Hematopoietic multipotent progenitor cell treated with erythropoietin and hydrocortisone succinate and interleukin-3 and kit ligand, for 6 days (in vitro differentiated cells): ENCODE data around the gene POLR2F.

Experiments
- DNase-seq: peaks from one replicate; pipeline ENCODE4 v3.0.0-alpha.2; 2015

The POLR2F gene

DNA sequence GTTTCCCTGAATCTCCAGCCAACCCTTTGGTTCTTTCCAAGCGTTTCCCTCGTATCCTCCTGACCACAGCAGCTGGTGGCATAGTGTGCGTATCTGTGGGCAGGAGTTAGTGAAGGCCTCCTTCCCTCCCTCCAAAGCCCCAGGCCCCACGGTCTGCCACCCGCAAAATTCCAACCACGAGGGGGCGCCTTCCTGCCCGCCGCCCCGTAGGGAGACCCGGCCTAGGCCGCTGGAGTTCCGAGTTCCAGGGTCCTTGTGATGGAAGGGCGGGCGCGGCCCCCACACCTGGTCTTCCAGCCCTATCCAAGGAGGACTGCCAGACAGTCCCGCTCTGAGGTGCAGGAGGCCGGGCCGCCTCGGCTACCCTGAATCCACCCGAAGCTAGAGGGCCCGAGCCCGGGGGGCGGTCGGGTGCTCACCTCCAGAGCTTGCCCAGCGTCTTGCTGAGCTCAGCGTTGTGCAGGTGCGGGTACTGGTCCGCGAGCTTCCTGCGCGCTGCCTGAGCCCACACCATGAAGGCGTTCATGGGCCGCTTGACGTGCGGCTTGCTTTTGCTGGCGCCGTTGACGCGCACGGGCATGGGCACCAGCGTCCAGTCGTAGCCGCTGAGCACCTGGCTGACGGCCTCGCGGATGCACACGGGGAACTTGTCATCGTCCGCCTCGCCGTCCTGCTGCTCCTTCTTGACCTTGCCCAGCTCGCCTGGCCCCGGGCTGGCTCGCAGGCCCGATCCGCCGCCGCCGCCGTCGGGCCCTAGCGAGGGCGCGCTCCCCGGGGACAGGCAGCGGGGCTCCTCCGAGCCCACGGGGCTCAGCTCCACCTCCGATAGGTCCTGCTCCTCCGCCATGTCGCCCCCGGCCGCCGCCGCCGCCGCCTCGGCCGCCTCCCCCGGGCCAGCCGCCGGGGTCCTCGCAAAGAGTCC is 29.7 kb downstream of the POLR2F start:
- DNase-seq = no peak

DNA sequence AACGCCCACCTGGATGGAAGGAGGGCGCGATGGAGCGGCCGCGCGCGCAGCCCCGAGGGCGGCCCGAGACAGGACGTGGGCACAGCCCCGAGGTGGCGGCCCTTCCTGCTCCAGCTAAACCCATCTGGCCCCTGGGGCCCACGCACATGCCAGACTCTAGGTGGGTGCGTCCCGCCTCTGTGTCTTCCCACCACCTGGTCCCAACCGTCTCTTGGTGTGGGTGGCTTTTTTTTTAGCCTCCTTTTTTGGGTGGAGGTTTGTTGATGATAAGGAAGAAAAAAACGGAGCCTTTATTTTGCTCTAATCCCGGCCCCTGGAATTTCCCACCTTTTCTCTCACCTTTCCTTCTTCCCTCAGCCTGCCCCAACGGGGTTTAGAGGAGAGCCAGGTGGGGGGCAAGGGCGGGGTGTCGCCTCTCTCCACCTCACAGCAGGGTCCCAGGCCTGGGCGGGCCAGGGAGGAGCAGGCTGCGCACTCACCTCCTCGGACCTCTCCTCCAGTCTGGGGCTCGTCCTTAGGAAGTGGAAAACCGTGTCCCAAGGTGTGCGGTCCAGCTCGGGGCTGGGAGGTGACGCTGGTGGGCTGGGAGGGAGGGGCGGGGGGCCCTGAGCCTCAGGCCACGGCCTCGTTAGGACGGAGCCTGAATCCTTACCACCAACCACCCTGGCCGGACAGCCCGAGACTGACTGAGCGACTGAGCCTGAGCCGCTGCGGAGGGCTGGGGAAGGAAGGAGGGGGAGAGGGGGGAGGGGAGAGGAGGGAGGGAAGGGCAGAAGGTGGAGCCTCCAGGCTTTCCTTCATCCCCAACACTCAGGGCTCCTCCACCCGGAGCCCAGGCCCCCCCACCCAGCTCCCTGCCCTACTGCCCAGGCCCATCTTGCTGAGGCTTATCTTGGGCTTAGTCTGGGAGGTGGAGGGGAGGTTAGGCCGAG is 30.6 kb downstream of the POLR2F start, which contains the start of gene SOX10:
Gene SOX10 (minus strand): TSS at position 696 of the 932 bp plus-strand sequence. CDS start 771 bp downstream, outside the sequence.
- no peak for DNase-seq

DNA sequence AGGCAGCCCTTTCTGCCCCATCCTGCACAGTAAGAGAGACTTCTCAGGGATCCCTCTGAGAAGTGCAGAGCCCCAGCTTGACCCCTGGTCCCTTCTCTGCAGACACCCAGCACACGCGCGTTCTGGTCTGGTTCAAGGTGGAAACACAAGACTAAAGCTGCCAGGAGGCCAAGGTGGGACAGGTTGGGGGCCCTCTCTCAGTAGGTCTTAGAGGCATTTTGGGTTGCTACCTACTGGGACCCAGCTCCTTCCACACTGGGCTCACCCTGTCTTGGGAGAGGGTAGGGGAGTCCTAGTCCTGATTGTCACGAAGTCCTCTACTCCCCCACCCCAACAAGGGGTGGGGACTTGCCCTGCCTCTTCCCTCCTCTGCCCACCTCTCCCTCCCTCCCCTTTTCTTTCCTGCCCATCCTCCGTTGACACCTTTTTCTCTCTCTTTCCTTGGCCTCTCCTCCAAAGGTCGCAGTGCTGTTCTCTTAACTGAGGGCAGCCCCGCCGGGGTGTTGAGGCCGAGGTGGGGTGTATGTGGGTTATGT is 31.6 kb downstream of the POLR2F start:
- DNase-seq = no peak

DNA sequence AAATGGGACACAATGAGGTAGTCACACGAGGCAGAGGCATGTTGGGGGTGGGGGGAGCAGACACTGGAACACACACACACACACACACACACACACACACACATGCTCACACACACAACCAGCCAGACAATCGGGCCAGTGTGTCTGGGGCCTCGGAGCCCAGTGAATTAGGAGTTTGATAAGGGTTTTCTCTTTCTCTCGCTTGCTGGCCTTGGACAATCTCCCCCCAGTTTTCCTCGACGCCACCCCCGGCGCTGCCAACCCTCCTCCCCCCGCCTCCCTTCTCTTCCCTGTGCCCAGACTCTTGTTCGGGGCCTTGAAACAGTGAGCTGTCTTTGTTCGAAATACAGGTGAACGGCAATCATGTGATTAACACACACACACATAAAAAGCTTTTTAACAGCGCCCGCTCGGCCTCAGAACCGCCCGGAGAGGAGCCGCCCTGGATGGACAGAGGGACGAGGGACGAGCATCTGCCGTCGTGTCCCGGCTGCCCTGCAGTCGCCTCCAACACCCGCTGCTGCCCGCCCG is 32.3 kb downstream of the POLR2F start:
- no peak for DNase-seq

DNA sequence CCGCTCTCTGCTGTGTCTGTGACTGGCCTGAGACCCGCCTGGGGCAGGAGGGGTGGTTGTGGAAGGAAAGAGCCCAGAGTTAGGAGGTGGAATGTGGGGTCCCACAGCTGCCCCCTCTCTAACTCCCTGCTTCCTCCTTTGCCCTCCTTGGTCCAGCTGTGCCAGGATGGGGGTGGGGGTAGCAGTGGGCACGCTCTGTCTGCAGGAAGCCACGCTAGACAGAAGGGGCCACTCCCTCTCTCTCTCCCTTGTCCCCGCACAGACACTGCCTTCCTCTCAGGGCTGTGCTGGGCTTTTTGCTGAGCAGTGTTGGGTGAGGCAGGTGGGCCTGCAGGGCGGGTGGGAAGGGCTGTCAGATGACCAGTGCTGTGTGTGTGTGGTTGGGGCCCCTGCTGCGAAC is 32.9 kb downstream of the POLR2F start:
- DNase-seq = no peak

DNA sequence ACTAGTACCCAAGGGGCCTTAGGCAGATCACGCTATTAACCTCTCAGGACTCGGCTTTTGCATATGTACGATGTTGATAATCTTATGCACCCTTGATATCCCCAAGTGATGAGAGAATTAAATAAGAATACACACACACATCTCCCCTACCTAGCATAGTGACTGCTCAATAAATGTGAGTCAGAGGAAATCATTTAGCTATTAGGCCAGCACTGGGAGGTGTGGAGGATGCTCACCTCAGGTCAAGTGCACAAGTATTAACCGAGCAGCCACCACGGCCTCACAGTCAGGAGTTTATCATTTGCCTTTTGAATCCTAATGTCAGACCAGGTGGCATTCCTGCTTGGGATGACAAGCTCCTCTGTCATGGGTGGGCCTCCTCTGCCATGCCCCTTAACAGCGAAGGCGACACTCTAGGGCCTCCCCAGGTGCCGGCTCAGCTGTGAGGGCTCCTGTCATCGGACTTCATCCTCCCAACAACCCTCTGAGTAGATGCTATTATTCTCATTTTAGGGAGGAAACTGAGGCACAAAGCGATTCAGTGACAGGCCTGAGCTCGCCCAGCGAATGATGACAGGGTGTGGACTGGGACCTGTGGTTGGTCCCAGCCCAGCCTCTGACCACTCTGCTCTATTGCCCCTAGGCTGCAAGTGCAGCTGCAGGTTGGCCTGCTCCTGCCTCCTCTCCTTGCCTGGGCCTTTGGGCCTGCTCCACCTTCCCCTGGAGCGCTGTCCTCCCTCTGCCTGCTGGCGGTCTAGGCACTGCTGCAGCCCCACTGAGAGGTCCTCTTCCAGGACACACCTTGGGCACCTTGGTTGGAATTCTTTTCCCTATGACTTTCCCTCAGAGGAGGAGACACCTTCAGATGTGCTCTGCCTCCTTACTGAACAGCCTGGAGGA is 35.9 kb downstream of the POLR2F start:
- no peak for DNase-seq

DNA sequence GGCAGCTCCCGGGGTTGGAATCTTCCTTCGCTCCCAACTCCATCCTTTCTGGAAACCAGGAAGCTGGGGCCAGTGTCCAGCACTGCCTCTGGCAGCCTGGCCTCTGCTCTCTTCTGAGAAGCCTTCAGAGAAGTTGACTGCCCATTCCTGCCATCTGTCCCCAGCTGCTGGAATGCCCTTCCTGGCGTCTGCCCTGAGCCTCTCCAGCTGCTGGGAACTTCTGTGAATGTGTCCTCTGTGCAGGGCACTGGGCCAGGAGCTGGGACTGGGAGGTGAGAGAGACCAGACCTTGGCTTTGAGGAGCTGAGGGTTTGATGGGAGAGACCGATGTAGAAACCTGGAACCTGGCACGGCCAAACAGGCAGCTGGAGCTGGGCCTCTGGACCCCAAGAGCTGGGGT is 36.8 kb downstream of the POLR2F start:
- DNase-seq = no peak

DNA sequence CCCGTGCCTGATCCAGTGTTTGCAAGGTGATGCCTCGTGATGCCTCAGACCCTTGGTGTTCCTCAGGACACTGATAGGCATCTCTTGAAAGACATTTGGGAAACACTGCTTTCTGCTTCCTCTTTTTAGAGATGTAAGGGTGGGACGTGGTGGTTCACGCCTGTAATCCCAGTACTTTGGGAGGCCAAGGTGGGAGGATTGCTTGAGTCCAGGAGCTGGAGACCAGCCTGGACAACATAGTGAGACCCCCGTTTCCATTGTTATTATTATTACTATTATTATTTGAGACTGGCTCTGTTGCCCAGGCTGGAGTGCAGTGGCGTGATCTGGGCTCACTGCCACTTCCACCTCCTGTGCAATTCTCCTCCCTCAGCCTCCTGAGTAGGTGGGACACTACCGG is 37.4 kb downstream of the POLR2F start:
- no peak for DNase-seq

DNA sequence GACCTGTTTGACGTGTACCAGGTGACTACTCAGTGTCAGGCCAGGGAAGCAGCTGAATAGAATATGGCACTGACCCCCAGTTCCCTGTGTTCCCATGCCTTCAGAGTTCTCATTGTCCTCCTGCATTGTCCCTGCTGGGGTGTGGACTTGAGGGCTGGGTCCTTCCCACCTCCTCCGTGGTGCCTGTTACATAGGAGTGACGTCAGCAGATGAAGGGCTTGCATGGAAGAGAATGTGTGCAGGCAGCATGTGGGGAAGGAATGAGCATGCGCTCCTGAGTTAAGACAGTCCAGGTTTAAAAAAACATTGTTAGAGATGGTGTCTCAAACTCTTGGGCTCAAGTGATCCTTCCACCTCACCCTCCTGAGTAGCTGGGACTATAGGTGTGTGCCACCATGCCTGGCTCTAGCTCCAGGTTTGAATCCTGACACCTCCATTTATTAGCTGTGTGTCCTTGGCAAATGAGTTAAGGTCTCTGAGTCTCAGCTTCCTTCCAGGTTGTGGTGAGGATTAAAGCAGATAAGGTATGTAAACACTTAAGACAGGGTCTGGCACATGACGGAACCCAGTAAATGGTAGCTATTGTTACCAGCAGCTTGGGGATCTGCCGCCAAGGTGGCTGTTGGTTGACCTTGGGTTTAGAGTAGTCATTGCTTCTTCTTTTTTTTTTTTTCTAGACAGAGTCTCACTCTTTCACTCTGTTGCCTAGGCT is 38.4 kb downstream of the POLR2F start:
- DNase-seq = no peak

DNA sequence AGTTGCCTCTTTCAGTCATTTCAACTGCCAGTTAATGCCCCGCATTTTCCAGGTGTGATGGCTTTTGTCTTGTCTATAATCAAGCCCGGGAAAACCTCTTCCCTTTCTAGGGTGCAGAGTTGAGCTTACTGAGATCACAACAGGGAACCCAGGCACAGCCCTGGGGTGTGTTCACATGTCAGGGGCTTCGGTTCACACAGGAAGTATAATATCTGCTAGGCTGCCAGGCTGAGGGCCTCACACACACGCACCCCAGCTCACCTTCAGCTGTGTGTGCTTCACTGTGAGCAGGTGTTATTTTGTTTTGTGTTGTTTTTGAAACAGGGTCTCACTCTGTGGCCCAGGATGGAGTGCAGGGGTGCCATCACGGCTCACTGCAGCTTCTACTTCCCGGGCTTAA is 40.5 kb downstream of the POLR2F start:
- no peak for DNase-seq

DNA sequence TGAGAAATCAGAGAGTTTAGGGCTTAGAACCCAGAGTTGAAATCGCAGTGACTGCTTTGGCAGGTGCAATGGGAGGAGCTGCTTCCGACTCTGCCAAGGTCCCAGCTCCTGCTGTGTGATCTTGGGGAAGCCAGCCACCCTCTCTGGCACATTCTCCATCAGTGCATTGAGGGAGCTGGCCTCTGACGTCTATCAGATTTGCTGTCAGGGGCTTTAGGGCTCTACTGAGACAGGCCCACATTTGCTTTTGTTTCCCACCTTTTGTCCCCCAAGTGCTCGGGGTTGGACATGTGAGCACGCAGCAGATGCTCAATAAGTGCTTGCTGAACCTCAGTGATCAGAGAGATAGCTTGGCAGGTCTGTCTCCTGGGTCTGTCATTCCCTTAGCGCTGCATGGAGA is 41.5 kb downstream of the POLR2F start:
- DNase-seq = no peak

DNA sequence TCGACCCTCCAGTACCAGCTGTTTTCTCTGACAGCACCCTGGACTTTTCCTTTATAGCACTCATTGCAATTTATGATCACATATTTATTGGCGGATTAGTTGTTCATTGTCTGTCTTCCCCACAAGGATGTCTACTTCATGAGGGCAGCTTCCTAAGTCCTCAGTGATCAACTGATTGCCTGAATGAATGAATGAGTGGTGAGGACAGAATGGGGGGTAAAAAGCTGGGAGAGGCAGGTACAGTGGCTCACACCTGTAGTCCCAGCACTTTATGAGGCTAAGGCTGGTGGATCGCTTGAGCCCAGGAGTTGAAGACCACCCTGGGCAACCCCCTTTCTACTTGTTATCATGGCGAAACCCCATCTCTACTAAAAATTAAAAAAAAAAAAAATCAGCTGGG is 42.0 kb downstream of the POLR2F start:
- no peak for DNase-seq

DNA sequence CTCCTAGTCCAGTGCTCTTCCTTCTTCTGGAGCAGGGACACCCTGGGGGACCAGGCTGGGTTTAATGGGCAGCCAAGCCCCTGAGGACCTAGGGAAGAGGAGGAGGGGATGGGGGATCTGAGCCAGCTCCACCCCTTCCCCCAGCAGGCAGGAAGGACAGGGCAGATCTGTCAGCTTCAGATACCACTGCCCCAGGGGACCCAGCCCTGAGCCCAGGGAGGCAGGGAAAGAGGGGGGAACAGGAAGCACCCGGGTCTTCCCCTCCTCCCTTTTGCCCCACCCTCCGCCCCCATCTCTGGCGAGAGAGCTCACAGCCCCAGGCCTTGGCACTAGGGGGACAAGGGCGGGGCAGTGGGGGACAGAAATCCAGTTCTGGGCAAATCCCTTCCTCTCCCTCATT is 42.6 kb downstream of the POLR2F start:
- peak; percentile 67 for DNase-seq

DNA sequence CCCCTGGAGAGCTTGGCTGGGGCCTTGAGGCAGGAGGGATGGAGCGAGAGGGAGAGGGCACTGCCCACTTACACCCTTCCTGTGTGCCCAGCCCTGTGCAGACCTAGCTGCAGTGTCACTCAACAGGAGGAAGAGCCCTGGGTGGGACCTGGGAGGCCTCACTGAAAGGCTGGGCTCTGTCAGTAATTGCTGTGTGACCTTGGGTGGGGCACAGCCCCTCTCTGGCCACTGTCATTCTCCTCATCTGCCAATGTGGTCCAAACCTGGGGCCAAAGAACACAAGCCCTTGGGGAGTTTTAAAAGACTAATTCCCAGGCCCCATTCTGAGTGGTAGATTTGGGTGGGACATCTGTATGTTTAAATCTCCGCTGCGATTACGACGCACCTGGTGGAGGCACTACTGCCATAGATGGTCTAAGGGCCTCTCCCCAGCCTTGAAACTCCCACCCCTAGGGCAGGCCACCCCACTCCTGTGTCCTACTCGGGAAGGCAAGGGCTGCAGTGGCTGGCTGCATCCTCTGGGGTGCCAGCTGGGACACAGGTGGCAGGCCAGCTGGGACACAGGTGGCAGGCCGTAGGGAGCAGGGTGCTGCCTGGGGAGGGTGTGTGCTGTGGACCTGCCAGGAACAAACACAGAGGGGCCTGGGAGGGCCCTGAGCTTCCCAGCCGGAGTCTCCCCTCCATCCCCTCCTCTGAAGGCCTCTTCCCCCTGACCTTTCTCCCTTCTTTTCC is 43.2 kb downstream of the POLR2F start:
- DNase-seq = no peak

DNA sequence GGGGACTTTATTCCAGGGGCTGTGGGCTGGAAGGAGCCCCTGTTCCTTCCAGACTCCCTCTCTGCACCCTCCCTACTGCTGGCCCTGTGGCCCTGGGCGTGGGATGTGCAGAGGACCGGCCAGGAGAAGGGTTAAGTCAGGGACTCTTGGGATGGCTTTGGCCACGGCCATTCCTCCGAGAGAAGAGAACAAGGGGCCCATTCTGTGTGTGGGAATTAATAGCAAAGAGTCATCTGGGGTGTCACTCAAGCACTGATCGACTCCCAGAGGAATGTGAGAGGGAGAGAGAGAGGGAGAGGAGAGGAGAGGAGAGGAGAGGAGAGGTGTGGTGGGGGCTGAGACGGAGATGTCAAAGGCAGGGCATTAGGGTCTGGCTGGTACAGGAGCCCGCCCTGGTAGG is 45.0 kb downstream of the POLR2F start:
- DNase-seq = no peak

DNA sequence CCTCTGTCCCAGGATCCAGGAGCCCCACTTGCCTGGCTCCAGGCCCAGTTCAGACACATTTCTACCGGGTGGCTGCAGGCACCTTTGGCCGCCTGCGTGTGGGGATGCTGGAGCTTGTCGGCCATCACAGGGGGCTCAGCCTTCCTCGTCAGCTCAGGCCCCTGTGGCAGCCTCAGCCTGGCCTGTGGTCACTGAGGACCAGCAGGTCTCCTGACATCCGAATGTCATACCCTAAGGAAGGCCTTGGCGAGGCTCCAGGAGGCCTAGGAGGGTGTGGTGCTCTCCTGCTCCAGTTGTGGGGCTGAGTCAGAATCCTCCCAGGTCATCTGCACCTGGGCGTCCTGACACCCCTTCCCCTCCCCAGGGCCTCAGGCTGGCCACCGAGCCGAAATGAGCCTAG is 45.7 kb downstream of the POLR2F start:
- peak; percentile 29 for DNase-seq

DNA sequence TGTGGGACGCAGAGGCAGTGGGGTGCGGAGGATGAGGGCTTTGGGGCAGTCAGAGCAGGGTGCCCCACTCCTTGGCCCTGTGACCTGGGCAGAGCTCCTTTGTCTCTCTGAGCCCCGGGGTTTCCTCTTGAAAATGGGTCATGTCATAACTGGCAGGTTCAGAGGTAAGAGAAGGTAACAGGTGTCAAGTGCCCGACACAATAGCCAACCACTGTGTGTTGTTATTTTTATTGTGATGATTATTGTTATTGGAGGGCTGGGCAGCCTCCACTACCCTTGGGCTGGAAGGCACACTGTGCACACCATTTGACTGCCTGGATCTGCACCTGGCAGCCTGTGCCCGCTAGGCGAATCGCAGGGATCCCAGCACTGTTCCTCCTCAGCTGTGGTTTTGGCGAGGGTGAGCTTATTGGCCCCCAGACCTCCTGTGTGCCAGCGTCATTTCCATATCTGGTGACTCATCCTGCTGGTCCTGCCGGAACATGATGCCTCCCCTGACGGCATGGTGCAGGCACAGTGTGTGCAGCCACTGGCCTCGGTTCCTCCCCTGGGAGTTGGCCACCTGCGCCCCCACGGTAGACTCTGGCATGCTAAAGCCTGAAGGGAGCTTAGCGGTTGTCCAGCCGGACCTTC is 46.3 kb downstream of the POLR2F start:
- peak; percentile 85 for DNase-seq

DNA sequence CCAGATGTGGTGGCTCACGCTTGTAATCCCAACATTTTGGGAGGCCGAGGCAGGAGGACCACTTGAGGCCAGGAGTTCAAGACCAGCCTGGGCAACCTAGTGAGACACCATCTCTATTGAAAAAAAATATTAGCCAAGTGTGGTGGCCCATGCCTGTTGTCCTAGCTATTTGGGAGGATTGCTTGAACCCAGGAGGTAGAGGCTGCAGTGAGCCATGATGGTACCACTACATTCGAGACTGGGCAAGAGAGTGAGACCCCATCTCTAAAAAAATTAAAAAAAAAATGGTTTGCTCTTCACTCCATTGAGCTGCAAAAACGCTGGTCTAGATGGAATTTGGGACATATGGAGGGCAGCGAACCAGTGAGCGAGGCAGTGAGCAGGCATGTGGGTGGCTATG is 52.4 kb downstream of the POLR2F start:
- DNase-seq = no peak

DNA sequence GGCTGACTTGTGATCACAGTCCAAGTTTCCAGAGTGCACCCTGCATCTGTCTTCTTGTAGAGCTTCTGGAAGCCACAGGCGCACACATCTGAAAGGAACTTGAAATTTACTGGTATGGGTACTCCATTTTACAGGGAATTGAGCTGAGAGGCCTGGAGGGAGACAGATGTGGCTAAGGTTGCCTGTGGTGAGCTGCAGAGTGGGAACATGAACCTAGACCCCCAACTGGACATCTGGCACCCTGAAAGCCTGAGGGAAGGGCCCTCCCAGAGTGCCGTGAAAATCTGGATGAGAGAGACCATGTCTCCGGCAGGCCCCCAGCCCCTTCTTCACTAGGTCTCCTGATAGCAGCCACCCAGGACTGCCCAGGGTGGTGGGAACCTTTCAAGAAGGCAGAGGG is 53.4 kb downstream of the POLR2F start:
- no peak for DNase-seq

DNA sequence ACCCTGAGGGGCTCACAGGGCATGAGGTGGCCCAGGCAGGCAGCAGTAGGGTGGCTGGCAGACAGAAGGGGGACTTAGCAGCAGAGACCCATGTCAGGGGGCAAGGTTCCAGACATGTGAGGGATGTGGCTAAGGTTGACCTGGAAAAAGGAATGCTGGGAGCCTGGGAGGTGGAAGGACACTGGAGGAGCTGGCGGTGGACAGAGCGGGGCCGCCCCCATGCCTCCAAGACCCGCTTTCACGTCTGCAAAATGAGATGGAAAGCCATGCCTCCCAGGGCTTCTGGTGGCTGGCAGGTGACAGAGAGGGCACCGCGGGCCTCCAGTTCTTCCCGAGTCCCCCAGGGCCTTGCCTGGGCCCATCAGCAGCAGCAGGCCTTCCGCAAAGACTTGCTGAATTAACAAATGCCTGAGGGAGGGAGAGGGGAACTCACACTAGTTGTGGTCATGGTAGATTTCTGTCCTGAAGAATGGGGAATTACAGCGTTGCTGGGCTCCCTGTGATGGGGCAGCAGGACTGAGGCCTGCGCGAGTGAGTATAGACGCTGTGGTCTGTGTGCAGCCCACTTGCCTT is 53.9 kb downstream of the POLR2F start:
- DNase-seq = no peak
